ENCODE results near the gene MATK. TPM values are rescaled to one million over a fixed set of nuclear protein-coding genes. Genes with fewer than 3 reads are reported as not detected.

The MATK gene
- total RNA-seq, 2 donors from 2014 or later, result 0.66 to 1.2 TPM

GRCh38 chr19:3807574-3808354 lies 21.6 kb upstream of the MATK start:
- intact Hi-C loops (cut with DNase I), result no loop called here
- no peak overlapping the region for H3K4me3 ChIP-seq
- H3K9ac ChIP-seq (ENCODE audit: low read depth in 2 of 2, low read length in 2 of 2), result no peak overlapping the region
- H3K4me1 ChIP-seq, result no peaks in the 10 kb centered on the region
- no peaks in the 10 kb centered on the region for H3K27me3 ChIP-seq
- no peak overlapping the region for H3K27ac ChIP-seq
- TF ChIP-seq CTCF (IDR thresholded peaks at IDR 0.05), result no peak
- DNase-seq, result no peak
- H3K36me3 ChIP-seq, result no peaks in the 10 kb centered on the region
- H3K9me3 ChIP-seq, result no peaks in the 10 kb centered on the region

- H3K4me3 ChIP-seq, result no peak overlapping the region
- no peak overlapping the region for H3K27ac ChIP-seq
- H3K27me3 ChIP-seq, result no peaks in the 10 kb centered on the region
- DNase-seq, result no peak
- intact Hi-C loops (cut with DNase I), result no loop called here
- no peaks in the 10 kb centered on the region for H3K9me3 ChIP-seq
- H3K9ac ChIP-seq (ENCODE audit: low read depth in 2 of 2, low read length in 2 of 2), result no peak overlapping the region
- H3K4me1 ChIP-seq, result no peaks in the 10 kb centered on the region
- no peaks in the 10 kb centered on the region for H3K36me3 ChIP-seq
- no peak for TF ChIP-seq CTCF (IDR thresholded peaks at IDR 0.05)
Observed at GRCh38 chr19:3807131-3807480, 20.9 kb upstream of the MATK start.

- no peak overlapping the region for H3K4me3 ChIP-seq
- H3K36me3 ChIP-seq, result no peaks in the 10 kb centered on the region
- intact Hi-C loops (cut with DNase I), result no loop called here
- peaks cover 12% of the 10 kb centered on the region for H3K27me3 ChIP-seq
- no peak for DNase-seq
- no peaks in the 10 kb centered on the region for H3K9me3 ChIP-seq
- H3K9ac ChIP-seq (ENCODE audit: low read depth in 2 of 2, low read length in 2 of 2), result no peak overlapping the region
- no peak for TF ChIP-seq CTCF (IDR thresholded peaks at IDR 0.05)
- H3K4me1 ChIP-seq, result no peaks in the 10 kb centered on the region
- H3K27ac ChIP-seq, result no peak overlapping the region
Observed at GRCh38 chr19:3805859-3806258, 19.7 kb upstream of the MATK start.

GRCh38 chr19:3804429-3804828 lies 18.2 kb upstream of the MATK start:
- Histone ChIP-seq H3K9ac (ENCODE audit: low read depth in 2 of 2, low read length in 2 of 2) (no peak overlapping the region), H3K36me3 (no peaks in the 10 kb centered on the region), H3K27me3 (peaks cover 15% of the 10 kb centered on the region), H3K4me1 (no peaks in the 10 kb centered on the region), H3K27ac (no peak overlapping the region), H3K4me3 (no peak overlapping the region), H3K9me3 (no peaks in the 10 kb centered on the region)
- intact Hi-C loops (cut with DNase I), result no loop called here
- no peak for DNase-seq
- TF ChIP-seq CTCF (IDR thresholded peaks at IDR 0.05), result no peak

- Histone ChIP-seq H3K27ac (no peak overlapping the region), H3K9me3 (no peaks in the 10 kb centered on the region), H3K36me3 (no peaks in the 10 kb centered on the region), H3K4me1 (no peaks in the 10 kb centered on the region), H3K4me3 (no peak overlapping the region), H3K27me3 (peaks cover 15% of the 10 kb centered on the region), H3K9ac (ENCODE audit: low read depth in 2 of 2, low read length in 2 of 2) (no peak overlapping the region)
- intact Hi-C loops (cut with DNase I), result no loop called here
- no peak for TF ChIP-seq CTCF (IDR thresholded peaks at IDR 0.05)
- DNase-seq, result no peak
Observed at GRCh38 chr19:3803986-3804385, 17.8 kb upstream of the MATK start.
